ENCODE results near the gene NKAPL. TPM values are rescaled to one million over a fixed set of nuclear protein-coding genes. Genes with fewer than 3 reads are reported as not detected.

The NKAPL gene
- total and polyA plus RNA-seq, 2 of the 13 experiments (the other 11 are each of a cell fraction or from before 2014, with no cell fraction given), result not detected

DNA sequence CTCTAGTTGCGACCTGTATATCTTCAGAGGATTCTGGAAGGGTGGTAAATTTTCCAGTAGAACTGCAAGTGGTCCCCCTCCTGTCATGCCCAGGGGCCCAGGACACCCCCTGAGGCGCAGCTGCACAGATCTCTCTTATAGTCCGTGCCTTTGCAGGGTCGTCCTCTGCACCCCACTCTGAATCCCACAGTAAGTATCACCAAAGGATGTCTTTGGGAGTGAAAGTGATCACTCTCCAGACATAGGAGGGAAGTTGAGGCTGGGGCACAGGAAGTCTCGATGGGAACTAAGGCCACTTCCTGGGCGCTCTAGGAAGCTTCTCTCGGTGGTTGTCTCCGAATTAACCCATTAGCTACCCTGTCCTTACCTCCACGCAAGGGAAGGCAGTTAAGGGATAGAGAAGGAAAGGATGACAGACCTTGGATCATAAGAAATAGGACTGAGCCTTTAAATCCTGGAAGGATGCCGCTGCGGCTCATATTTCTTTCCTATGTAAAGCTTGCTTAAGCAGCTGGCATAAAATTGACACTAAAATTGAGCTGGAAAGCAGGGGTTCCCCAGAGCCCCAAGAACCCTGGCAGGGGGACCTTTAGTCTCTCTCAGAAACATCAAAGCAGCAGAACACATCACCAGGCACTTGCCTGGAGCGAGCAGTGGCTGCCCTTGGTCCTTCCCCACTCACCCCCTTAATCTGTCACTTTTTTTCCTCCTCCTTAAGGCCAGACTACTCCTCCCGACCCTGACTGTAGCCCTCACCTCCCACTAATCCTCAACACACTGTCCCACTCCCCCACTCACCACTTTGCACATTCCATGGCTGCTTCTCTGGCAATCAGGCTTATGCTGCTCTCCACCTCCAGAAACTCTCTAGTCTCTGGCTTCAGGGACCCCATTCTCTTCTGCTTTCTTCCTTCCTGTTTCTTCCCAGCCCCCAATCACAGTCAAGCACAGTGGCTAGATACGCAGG, 6.8 kb upstream of the NKAPL start, which contains the start of gene ZKSCAN4 (continued):
- TF ChIP-seq, protein P1, sequence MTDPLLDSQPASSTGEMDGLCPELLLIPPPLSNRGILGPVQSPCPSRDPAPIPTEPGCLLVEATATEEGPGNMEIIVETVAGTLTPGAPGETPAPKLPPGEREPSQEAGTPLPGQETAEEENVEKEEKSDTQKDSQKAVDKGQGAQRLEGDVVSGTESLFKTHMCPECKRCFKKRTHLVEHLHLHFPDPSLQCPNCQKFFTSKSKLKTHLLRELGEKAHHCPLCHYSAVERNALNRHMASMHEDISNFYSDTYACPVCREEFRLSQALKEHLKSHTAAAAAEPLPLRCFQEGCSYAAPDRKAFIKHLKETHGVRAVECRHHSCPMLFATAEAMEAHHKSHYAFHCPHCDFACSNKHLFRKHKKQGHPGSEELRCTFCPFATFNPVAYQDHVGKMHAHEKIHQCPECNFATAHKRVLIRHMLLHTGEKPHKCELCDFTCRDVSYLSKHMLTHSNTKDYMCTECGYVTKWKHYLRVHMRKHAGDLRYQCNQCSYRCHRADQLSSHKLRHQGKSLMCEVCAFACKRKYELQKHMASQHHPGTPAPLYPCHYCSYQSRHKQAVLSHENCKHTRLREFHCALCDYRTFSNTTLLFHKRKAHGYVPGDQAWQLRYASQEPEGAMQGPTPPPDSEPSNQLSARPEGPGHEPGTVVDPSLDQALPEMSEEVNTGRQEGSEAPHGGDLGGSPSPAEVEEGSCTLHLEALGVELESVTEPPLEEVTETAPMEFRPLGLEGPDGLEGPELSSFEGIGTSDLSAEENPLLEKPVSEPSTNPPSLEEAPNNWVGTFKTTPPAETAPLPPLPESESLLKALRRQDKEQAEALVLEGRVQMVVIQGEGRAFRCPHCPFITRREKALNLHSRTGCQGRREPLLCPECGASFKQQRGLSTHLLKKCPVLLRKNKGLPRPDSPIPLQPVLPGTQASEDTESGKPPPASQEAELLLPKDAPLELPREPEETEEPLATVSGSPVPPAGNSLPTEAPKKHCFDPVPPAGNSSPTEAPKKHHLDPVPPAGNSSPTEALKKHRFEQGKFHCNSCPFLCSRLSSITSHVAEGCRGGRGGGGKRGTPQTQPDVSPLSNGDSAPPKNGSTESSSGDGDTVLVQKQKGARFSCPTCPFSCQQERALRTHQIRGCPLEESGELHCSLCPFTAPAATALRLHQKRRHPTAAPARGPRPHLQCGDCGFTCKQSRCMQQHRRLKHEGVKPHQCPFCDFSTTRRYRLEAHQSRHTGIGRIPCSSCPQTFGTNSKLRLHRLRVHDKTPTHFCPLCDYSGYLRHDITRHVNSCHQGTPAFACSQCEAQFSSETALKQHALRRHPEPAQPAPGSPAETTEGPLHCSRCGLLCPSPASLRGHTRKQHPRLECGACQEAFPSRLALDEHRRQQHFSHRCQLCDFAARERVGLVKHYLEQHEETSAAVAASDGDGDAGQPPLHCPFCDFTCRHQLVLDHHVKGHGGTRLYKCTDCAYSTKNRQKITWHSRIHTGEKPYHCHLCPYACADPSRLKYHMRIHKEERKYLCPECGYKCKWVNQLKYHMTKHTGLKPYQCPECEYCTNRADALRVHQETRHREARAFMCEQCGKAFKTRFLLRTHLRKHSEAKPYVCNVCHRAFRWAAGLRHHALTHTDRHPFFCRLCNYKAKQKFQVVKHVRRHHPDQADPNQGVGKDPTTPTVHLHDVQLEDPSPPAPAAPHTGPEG (CRISPR knock-in tag; IDR thresholded peaks at IDR 0.05), result no peak
- TF ChIP-seq, protein P2, sequence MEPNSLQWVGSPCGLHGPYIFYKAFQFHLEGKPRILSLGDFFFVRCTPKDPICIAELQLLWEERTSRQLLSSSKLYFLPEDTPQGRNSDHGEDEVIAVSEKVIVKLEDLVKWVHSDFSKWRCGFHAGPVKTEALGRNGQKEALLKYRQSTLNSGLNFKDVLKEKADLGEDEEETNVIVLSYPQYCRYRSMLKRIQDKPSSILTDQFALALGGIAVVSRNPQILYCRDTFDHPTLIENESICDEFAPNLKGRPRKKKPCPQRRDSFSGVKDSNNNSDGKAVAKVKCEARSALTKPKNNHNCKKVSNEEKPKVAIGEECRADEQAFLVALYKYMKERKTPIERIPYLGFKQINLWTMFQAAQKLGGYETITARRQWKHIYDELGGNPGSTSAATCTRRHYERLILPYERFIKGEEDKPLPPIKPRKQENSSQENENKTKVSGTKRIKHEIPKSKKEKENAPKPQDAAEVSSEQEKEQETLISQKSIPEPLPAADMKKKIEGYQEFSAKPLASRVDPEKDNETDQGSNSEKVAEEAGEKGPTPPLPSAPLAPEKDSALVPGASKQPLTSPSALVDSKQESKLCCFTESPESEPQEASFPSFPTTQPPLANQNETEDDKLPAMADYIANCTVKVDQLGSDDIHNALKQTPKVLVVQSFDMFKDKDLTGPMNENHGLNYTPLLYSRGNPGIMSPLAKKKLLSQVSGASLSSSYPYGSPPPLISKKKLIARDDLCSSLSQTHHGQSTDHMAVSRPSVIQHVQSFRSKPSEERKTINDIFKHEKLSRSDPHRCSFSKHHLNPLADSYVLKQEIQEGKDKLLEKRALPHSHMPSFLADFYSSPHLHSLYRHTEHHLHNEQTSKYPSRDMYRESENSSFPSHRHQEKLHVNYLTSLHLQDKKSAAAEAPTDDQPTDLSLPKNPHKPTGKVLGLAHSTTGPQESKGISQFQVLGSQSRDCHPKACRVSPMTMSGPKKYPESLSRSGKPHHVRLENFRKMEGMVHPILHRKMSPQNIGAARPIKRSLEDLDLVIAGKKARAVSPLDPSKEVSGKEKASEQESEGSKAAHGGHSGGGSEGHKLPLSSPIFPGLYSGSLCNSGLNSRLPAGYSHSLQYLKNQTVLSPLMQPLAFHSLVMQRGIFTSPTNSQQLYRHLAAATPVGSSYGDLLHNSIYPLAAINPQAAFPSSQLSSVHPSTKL (CRISPR knock-in tag; IDR thresholded peaks at IDR 0.05), result peak; percentile 84
- TF ChIP-seq, protein P3, sequence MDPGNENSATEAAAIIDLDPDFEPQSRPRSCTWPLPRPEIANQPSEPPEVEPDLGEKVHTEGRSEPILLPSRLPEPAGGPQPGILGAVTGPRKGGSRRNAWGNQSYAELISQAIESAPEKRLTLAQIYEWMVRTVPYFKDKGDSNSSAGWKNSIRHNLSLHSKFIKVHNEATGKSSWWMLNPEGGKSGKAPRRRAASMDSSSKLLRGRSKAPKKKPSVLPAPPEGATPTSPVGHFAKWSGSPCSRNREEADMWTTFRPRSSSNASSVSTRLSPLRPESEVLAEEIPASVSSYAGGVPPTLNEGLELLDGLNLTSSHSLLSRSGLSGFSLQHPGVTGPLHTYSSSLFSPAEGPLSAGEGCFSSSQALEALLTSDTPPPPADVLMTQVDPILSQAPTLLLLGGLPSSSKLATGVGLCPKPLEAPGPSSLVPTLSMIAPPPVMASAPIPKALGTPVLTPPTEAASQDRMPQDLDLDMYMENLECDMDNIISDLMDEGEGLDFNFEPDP (CRISPR knock-in tag; conservative IDR thresholded peaks at IDR 0.05), result 0 out of 2 replicates have a peak, but pooled peaks have one; percentile 32
- TF ChIP-seq, protein P4, sequence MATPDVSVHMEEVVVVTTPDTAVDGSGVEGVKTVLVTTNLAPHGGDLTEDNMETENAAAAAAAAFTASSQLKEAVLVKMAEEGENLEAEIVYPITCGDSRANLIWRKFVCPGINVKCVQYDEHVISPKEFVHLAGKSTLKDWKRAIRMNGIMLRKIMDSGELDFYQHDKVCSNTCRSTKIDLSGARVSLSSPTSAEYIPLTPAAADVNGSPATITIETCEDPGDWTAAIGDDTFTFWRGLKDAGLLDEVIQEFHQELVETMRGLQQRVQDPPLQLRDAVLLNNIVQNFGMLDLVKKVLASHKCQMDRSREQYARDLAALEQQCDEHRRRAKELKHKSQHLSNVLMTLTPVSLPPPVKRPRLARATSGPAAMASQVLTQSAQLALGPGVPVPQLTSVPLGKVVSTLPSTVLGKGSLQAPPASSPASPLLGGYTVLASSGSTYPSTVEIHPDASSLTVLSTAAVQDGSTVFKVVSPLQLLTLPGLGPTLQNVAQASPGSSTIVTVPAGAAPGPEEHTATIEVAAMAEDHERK (CRISPR knock-in tag; IDR thresholded peaks at IDR 0.05; ENCODE audit: low read depth), result no peak
- no peak for TF ChIP-seq PTBP1 (IDR thresholded peaks at IDR 0.05; ENCODE audit: low read depth, low read length, poor library complexity, severe bottlenecking)
- TF ChIP-seq, protein P5, sequence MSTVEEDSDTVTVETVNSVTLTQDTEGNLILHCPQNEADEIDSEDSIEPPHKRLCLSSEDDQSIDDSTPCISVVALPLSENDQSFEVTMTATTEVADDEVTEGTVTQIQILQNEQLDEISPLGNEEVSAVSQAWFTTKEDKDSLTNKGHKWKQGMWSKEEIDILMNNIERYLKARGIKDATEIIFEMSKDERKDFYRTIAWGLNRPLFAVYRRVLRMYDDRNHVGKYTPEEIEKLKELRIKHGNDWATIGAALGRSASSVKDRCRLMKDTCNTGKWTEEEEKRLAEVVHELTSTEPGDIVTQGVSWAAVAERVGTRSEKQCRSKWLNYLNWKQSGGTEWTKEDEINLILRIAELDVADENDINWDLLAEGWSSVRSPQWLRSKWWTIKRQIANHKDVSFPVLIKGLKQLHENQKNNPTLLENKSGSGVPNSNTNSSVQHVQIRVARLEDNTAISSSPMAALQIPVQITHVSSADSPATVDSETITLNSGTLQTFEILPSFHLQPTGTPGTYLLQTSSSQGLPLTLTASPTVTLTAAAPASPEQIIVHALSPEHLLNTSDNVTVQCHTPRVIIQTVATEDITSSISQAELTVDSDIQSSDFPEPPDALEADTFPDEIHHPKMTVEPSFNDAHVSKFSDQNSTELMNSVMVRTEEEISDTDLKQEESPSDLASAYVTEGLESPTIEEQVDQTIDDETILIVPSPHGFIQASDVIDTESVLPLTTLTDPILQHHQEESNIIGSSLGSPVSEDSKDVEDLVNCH (CRISPR knock-in tag; IDR thresholded peaks at IDR 0.05), result no peak
- TF ChIP-seq ZNF260 (CRISPR knock-in tag; IDR thresholded peaks at IDR 0.05; ENCODE audit: borderline replicate concordance, low read depth), result no peak
- TF ChIP-seq, protein P6, sequence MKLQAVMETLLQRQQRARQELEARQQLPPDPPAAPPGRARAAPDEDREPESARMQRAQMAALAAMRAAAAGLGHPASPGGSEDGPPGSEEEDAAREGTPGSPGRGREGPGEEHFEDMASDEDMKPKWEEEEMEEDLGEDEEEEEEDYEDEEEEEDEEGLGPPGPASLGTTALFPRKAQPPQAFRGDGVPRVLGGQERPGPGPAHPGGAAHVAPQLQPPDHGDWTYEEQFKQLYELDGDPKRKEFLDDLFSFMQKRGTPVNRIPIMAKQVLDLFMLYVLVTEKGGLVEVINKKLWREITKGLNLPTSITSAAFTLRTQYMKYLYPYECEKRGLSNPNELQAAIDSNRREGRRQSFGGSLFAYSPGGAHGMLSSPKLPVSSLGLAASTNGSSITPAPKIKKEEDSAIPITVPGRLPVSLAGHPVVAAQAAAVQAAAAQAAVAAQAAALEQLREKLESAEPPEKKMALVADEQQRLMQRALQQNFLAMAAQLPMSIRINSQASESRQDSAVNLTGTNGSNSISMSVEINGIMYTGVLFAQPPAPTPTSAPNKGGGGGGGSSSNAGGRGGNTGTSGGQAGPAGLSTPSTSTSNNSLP (IDR thresholded peaks at IDR 0.05; ENCODE audit: low read depth, low read length), result no peak

Data from HepG2 (cell line).